HG02973 (cell line): ENCODE data around the gene ECSCR.
"Not testable (repeated sequence)": the region's sequence is repeated elsewhere in the genome, so short reads cannot be mapped to it uniquely, and the experiment has no call there.

ENCODE experiments used
- ATAC-seq: cut with Tn5 transposase; IDR thresholded peaks from one replicate; pipeline ENCODE4 v1.9.1; 2021; ENCODE audit warnings: moderate library complexity; ENCODE audit not compliant: unreplicated experiment

ECSCR gene

GRCh38 chr5:139414581-139415130 is 47.9 kb downstream of the ECSCR start:
- ATAC-seq = no peak

GRCh38 chr5:139413963-139414362 is 48.6 kb downstream of the ECSCR start:
- ATAC-seq = no peak

- ATAC-seq = no peak
These were observed 49.4 kb downstream of the ECSCR start for GRCh38 chr5:139413153-139413552.

- no peak for ATAC-seq
These were observed 51.3 kb downstream of the ECSCR start for GRCh38 chr5:139410993-139411828.

- no peak for ATAC-seq
These were observed 52.2 kb downstream of the ECSCR start for GRCh38 chr5:139410121-139410992.

- ATAC-seq = not testable (repeated sequence)
These were observed 53.4 kb downstream of the ECSCR start for GRCh38 chr5:139409116-139409515.

GRCh38 chr5:139408191-139408590 is 54.4 kb downstream of the ECSCR start:
- no peak for ATAC-seq

GRCh38 chr5:139407517-139407916 is 55.0 kb downstream of the ECSCR start:
- ATAC-seq = no peak

- ATAC-seq = no peak
These were observed 55.6 kb downstream of the ECSCR start for GRCh38 chr5:139406963-139407362.

- ATAC-seq = no peak
These were observed 58.1 kb downstream of the ECSCR start for GRCh38 chr5:139404484-139404840.

- ATAC-seq = peak; percentile 75
These were observed 58.6 kb downstream of the ECSCR start, which contains the start of gene SPATA24 for GRCh38 chr5:139403787-139404483. Gene SPATA24 (minus strand): TSS chr5:139404089. CDS start chr5:139404060, 29 bp downstream.

- ATAC-seq = no peak
These were observed 59.1 kb downstream of the ECSCR start for GRCh38 chr5:139403418-139403786.

- ATAC-seq = no peak
These were observed 59.9 kb downstream of the ECSCR start for GRCh38 chr5:139402561-139403158.

GRCh38 chr5:139401546-139401945 is 61.0 kb downstream of the ECSCR start:
- ATAC-seq = no peak

- no peak for ATAC-seq
These were observed 62.9 kb downstream of the ECSCR start for GRCh38 chr5:139399501-139400121.
